Measurements from ENCODE around the gene ARHGEF7.

Gene ARHGEF7

DNA sequence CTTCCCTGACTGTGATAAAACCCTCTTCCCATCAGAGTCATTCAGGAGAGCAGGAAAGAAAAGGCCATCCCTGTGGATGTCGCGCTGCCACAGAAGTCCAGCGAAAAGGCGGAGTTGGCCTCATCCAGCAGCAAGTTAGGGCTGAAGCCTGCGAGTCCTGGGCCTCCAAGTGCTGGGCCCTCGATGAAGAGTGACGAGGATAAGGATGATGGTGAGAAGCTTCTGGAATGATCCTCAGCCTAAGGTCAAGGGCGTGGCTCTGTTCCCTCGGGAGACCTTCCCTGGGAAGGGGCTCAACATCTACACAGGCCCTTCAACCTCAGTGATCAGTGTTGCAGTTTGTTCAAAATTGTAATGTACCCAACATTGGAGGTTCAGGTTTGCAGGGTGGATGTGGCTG lies 227.6 kb downstream of the ARHGEF7 start:
- Histone ChIP-seq H3K4me3 (ENCODE audit: low read length) (no peak overlapping the region), H3K27ac (ENCODE audit: low read depth, low read length) (no peak overlapping the region), H3K36me3 (ENCODE audit: control insufficient read depth, insufficient read depth, low read length) (no peaks in the 10 kb centered on the region), H3K56ac (ENCODE audit: low read length) (no peak overlapping the region), H4K5ac (ENCODE audit: low read length) (no peak overlapping the region), H3K4me2 (ENCODE audit: low read length) (no peak overlapping the region), H2BK5ac (ENCODE audit: low read length) (no peak overlapping the region), H2BK15ac (replicated peaks; ENCODE audit: low read depth) (no peak overlapping the region), H3K4me1 (ENCODE audit: control insufficient read depth, low read depth, low read length) (no peaks in the 10 kb centered on the region), H2BK120ac (ENCODE audit: low read depth, low read length) (no peak overlapping the region), H3K4ac (ENCODE audit: low read depth, low read length) (no peak overlapping the region), H3K79me1 (ENCODE audit: low read length) (no peaks in the 10 kb centered on the region), H3K79me2 (ENCODE audit: control insufficient read depth, insufficient read depth, low read length) (no peaks in the 10 kb centered on the region), H2AK5ac (ENCODE audit: low read length) (no peak overlapping the region), H4K8ac (ENCODE audit: low read depth, low read length) (no peak overlapping the region), H3K23ac (ENCODE audit: low read length) (no peak overlapping the region), H3K18ac (ENCODE audit: low read length) (no peak overlapping the region), H3K9ac (ENCODE audit: low read length) (no peak overlapping the region), H3K27me3 (ENCODE audit: insufficient read depth, low read length, poor library complexity) (no peaks in the 10 kb centered on the region)
- DNase-seq: no peak
- no CpG with 5 or more reads among the region's 9 CpGs for WGBS (ENCODE audit: extremely low coverage, insufficient coverage, low lambda C conversion rate)

- Histone ChIP-seq H3K36me3 (ENCODE audit: control insufficient read depth, insufficient read depth, low read length) (no peaks in the 10 kb centered on the region), H3K79me1 (ENCODE audit: low read length) (no peaks in the 10 kb centered on the region), H3K4me3 (ENCODE audit: low read length) (no peak overlapping the region), H4K8ac (ENCODE audit: low read depth, low read length) (no peak overlapping the region), H3K23ac (ENCODE audit: low read length) (no peak overlapping the region), H3K4me2 (ENCODE audit: low read length) (no peak overlapping the region), H4K5ac (ENCODE audit: low read length) (no peak overlapping the region), H3K56ac (ENCODE audit: low read length) (no peak overlapping the region), H3K79me2 (ENCODE audit: control insufficient read depth, insufficient read depth, low read length) (no peaks in the 10 kb centered on the region), H3K18ac (ENCODE audit: low read length) (no peak overlapping the region), H3K27me3 (ENCODE audit: insufficient read depth, low read length, poor library complexity) (no peaks in the 10 kb centered on the region), H2BK5ac (ENCODE audit: low read length) (no peak overlapping the region), H3K9ac (ENCODE audit: low read length) (no peak overlapping the region), H3K27ac (ENCODE audit: low read depth, low read length) (no peak overlapping the region), H3K4ac (ENCODE audit: low read depth, low read length) (no peak overlapping the region), H3K4me1 (ENCODE audit: control insufficient read depth, low read depth, low read length) (no peaks in the 10 kb centered on the region), H2BK15ac (replicated peaks; ENCODE audit: low read depth) (no peak overlapping the region), H2BK120ac (ENCODE audit: low read depth, low read length) (no peak overlapping the region), H2AK5ac (ENCODE audit: low read length) (no peak overlapping the region)
- WGBS (ENCODE audit: extremely low coverage, insufficient coverage, low lambda C conversion rate): no CpG with 5 or more reads among the region's 11 CpGs
- DNase-seq: no peak
Observed at GRCh38 chr13:111343186-111343805, 228.2 kb downstream of the ARHGEF7 start.

GRCh38 chr13:111344471-111345191 lies 229.5 kb downstream of the ARHGEF7 start:
- no peak overlapping the region for H3K4me3 ChIP-seq (ENCODE audit: low read length)
- H4K5ac ChIP-seq (ENCODE audit: low read length): no peak overlapping the region
- H3K79me2 ChIP-seq (ENCODE audit: control insufficient read depth, insufficient read depth, low read length): no peaks in the 10 kb centered on the region
- H3K23ac ChIP-seq (ENCODE audit: low read length): no peak overlapping the region
- no peak overlapping the region for H4K8ac ChIP-seq (ENCODE audit: low read depth, low read length)
- H3K4me1 ChIP-seq (ENCODE audit: control insufficient read depth, low read depth, low read length): no peaks in the 10 kb centered on the region
- no peaks in the 10 kb centered on the region for H3K36me3 ChIP-seq (ENCODE audit: control insufficient read depth, insufficient read depth, low read length)
- DNase-seq: peak; percentile 94
- H3K27me3 ChIP-seq (ENCODE audit: insufficient read depth, low read length, poor library complexity): no peaks in the 10 kb centered on the region
- H3K56ac ChIP-seq (ENCODE audit: low read length): no peak overlapping the region
- no peak overlapping the region for H2AK5ac ChIP-seq (ENCODE audit: low read length)
- no peaks in the 10 kb centered on the region for H3K79me1 ChIP-seq (ENCODE audit: low read length)
- no peak overlapping the region for H3K27ac ChIP-seq (ENCODE audit: low read depth, low read length)
- H2BK15ac ChIP-seq (replicated peaks; ENCODE audit: low read depth): no peak overlapping the region
- no peak overlapping the region for H3K4ac ChIP-seq (ENCODE audit: low read depth, low read length)
- no peak overlapping the region for H3K4me2 ChIP-seq (ENCODE audit: low read length)
- H3K9ac ChIP-seq (ENCODE audit: low read length): no peak overlapping the region
- H2BK5ac ChIP-seq (ENCODE audit: low read length): no peak overlapping the region
- H3K18ac ChIP-seq (ENCODE audit: low read length): no peak overlapping the region
- no CpG with 5 or more reads among the region's 25 CpGs for WGBS (ENCODE audit: extremely low coverage, insufficient coverage, low lambda C conversion rate)
- no peak overlapping the region for H2BK120ac ChIP-seq (ENCODE audit: low read depth, low read length)

GRCh38 chr13:111345682-111346081 lies 230.6 kb downstream of the ARHGEF7 start:
- Histone ChIP-seq H2AK5ac (ENCODE audit: low read length) (no peak overlapping the region), H4K8ac (ENCODE audit: low read depth, low read length) (no peak overlapping the region), H2BK15ac (replicated peaks; ENCODE audit: low read depth) (no peak overlapping the region), H3K4me3 (ENCODE audit: low read length) (no peak overlapping the region), H3K36me3 (ENCODE audit: control insufficient read depth, insufficient read depth, low read length) (no peaks in the 10 kb centered on the region), H3K27me3 (ENCODE audit: insufficient read depth, low read length, poor library complexity) (no peaks in the 10 kb centered on the region), H2BK5ac (ENCODE audit: low read length) (no peak overlapping the region), H3K23ac (ENCODE audit: low read length) (no peak overlapping the region), H3K56ac (ENCODE audit: low read length) (no peak overlapping the region), H4K5ac (ENCODE audit: low read length) (no peak overlapping the region), H3K9ac (ENCODE audit: low read length) (no peak overlapping the region), H3K4me1 (ENCODE audit: control insufficient read depth, low read depth, low read length) (no peaks in the 10 kb centered on the region), H3K79me2 (ENCODE audit: control insufficient read depth, insufficient read depth, low read length) (no peaks in the 10 kb centered on the region), H3K18ac (ENCODE audit: low read length) (no peak overlapping the region), H2BK120ac (ENCODE audit: low read depth, low read length) (no peak overlapping the region), H3K79me1 (ENCODE audit: low read length) (no peaks in the 10 kb centered on the region), H3K4ac (ENCODE audit: low read depth, low read length) (no peak overlapping the region), H3K27ac (ENCODE audit: low read depth, low read length) (no peak overlapping the region), H3K4me2 (ENCODE audit: low read length) (no peak overlapping the region)
- WGBS (ENCODE audit: extremely low coverage, insufficient coverage, low lambda C conversion rate): no CpG with 5 or more reads among the region's 11 CpGs
- no peak for DNase-seq

DNA sequence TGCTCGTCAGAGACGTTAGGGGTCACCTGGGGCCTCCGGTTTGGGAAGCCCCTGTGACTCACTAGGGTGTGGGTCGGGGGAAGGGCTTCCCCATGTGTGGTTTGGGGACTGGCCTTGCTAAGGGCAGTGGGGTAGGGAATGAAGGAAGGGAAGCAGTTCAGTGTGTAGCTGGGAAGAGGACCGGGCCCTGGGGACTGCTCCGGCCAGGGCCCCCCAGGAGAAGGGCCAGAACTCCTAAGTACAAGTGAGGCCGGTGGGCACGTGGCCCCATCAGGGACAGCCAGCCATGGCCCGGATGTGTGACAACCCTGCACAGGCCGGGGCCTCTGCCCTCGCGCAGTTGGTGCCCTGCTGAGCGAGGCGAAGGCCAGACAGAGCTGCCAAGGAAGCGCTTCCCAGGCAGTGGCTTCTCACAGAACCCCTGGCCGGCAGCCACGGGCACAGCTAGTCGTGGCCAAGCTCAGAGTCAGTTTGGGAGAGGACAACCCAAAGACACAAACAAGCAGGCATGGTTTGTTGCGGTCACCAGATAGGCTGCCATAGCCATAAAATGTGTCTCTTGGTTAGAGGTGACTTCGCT lies 231.1 kb downstream of the ARHGEF7 start:
- no peak overlapping the region for H2BK15ac ChIP-seq (replicated peaks; ENCODE audit: low read depth)
- H3K4me2 ChIP-seq (ENCODE audit: low read length): no peak overlapping the region
- no CpG with 5 or more reads among the region's 20 CpGs for WGBS (ENCODE audit: extremely low coverage, insufficient coverage, low lambda C conversion rate)
- no peaks in the 10 kb centered on the region for H3K4me1 ChIP-seq (ENCODE audit: control insufficient read depth, low read depth, low read length)
- no peak overlapping the region for H3K27ac ChIP-seq (ENCODE audit: low read depth, low read length)
- no peak overlapping the region for H2AK5ac ChIP-seq (ENCODE audit: low read length)
- no peaks in the 10 kb centered on the region for H3K79me2 ChIP-seq (ENCODE audit: control insufficient read depth, insufficient read depth, low read length)
- no peak for DNase-seq
- no peak overlapping the region for H3K4me3 ChIP-seq (ENCODE audit: low read length)
- no peak overlapping the region for H4K5ac ChIP-seq (ENCODE audit: low read length)
- H4K8ac ChIP-seq (ENCODE audit: low read depth, low read length): no peak overlapping the region
- H3K79me1 ChIP-seq (ENCODE audit: low read length): no peaks in the 10 kb centered on the region
- no peak overlapping the region for H3K23ac ChIP-seq (ENCODE audit: low read length)
- no peaks in the 10 kb centered on the region for H3K36me3 ChIP-seq (ENCODE audit: control insufficient read depth, insufficient read depth, low read length)
- no peak overlapping the region for H3K18ac ChIP-seq (ENCODE audit: low read length)
- no peak overlapping the region for H3K56ac ChIP-seq (ENCODE audit: low read length)
- no peak overlapping the region for H2BK5ac ChIP-seq (ENCODE audit: low read length)
- H2BK120ac ChIP-seq (ENCODE audit: low read depth, low read length): no peak overlapping the region
- no peak overlapping the region for H3K9ac ChIP-seq (ENCODE audit: low read length)
- H3K27me3 ChIP-seq (ENCODE audit: insufficient read depth, low read length, poor library complexity): no peaks in the 10 kb centered on the region
- no peak overlapping the region for H3K4ac ChIP-seq (ENCODE audit: low read depth, low read length)

Data from mesendoderm (in vitro differentiated cells).